K562 (cell line): ENCODE data around the gene RNF213. TPM values are rescaled to one million over a fixed set of nuclear protein-coding genes. Genes with fewer than 3 reads are reported as not detected.

Source experiments
- EWSR1 ChIP-seq: fragments of 450-650 bp; IDR thresholded peaks from 2 replicates; pipeline ENCODE4 v1.6.1; 2018; ENCODE audit warnings: borderline replicate concordance, mild to moderate bottlenecking, low read depth, moderate library complexity; ENCODE audit not compliant: partially characterized antibody
- LCOR ChIP-seq: sonication (generic); formaldehyde crosslinking; IDR thresholded peaks from 2 replicates; pipeline ENCODE4 v1.8.0; 2022; ENCODE audit warnings: mild to moderate bottlenecking, missing genetic modification reagents
- MAZ ChIP-seq, 2 experiments: fragments of 450-650 bp in 1 of 2; sonication (generic) in 1 of 2; formaldehyde crosslinking; IDR thresholded peaks in 1 of 2; conservative IDR thresholded peaks in 1 of 2; 2 replicates each; pipeline versions ENCODE4 v1.4.0 to v1.5.0; 2020; ENCODE audit warnings: mild to moderate bottlenecking in 1 of 2, missing genetic modification reagents in 1 of 2
- NFE2 ChIP-seq: IDR thresholded peaks from 2 replicates; pipeline ENCODE4 v1.6.1; 2014; ENCODE audit warnings: antibody characterized with exemption, low read depth
- NR0B1 ChIP-seq: fragments of 450-650 bp; IDR thresholded peaks from one replicate; pipeline ENCODE4 v1.6.1; 2018; ENCODE audit warnings: mild to moderate bottlenecking, moderate library complexity; ENCODE audit not compliant: partially characterized antibody
- POLR2AphosphoS5 ChIP-seq: IDR thresholded peaks from 2 replicates; pipeline ENCODE4 v1.6.1; 2011; ENCODE audit warnings: mild to moderate bottlenecking, low read depth, low read length, moderate library complexity; ENCODE audit not compliant: control insufficient read depth, insufficient read depth
- POLR2H ChIP-seq: IDR thresholded peaks from 2 replicates; pipeline ENCODE4 v1.6.1; 2016; ENCODE audit warnings: missing genetic modification characterization, low read depth, mild to moderate bottlenecking, control low read depth, missing compliant biosample characterization, moderate library complexity
- RFX7 ChIP-seq: fragments of 250-450 bp; sonication (Bioruptor Pico); IDR thresholded peaks from 2 replicates; pipeline ENCODE4 v1.5.1; 2021; ENCODE audit warnings: mild to moderate bottlenecking
- SMARCE1 ChIP-seq: fragments of 450-650 bp; IDR thresholded peaks from 2 replicates; pipeline ENCODE4 v1.7.1; 2016; ENCODE audit warnings: mild to moderate bottlenecking
- STAT5B ChIP-seq: fragments of 250-450 bp; sonication (Bioruptor Pico); IDR thresholded peaks from 2 replicates; pipeline ENCODE4 v1.8.0; 2021; ENCODE audit warnings: mild to moderate bottlenecking, inconsistent platforms
- TCF3 ChIP-seq: sonication (generic); formaldehyde crosslinking; IDR thresholded peaks from 2 replicates; pipeline ENCODE4 v1.4.0; 2020; ENCODE audit warnings: mild to moderate bottlenecking, missing genetic modification reagents
- ZBTB11 ChIP-seq, 3 experiments: fragments of 200-800 bp in 1 of 3; fragments of 250-450 bp in 1 of 3; fragments of 450-650 bp in 1 of 3; sonication (Bioruptor Pico) in 1 of 3; sonication (Bioruptor generic) in 1 of 3; formaldehyde crosslinking in 1 of 3; IDR thresholded peaks; 2 replicates each; pipeline versions ENCODE4 v1.6.1 to v1.8.0; 2016 to 2022; ENCODE audit warnings: mild to moderate bottlenecking in 2 of 3, missing genetic modification characterization in 2 of 3, missing compliant biosample characterization in 1 of 3, moderate library complexity in 1 of 3
- ZNF165 ChIP-seq: fragments of 250-450 bp; sonication (Bioruptor Pico); IDR thresholded peaks from 2 replicates; pipeline ENCODE4 v1.4.0; 2020; ENCODE audit warnings: borderline replicate concordance
- ZNF174 ChIP-seq: fragments of 250-450 bp; sonication (Bioruptor Pico); IDR thresholded peaks from 2 replicates; pipeline ENCODE4 v1.4.0; 2020; ENCODE audit warnings: mild to moderate bottlenecking
- ZNF197 ChIP-seq: fragments of 200-800 bp; sonication (Bioruptor generic); IDR thresholded peaks from 2 replicates; pipeline ENCODE4 v1.6.1; 2016; ENCODE audit warnings: low read depth, missing genetic modification characterization, missing compliant biosample characterization
- ZNF408 ChIP-seq: fragments of 250-450 bp; sonication (Bioruptor Pico); IDR thresholded peaks from 2 replicates; pipeline ENCODE4 v1.4.0; 2020; ENCODE audit warnings: low read depth, mild to moderate bottlenecking, moderate library complexity
- polyA plus RNA-seq, 8 experiments: library from polyadenylated mRNA; depleted of rRNA in 4 of 8; stranded (reverse) in 5 of 8; unstranded in 3 of 8; fragments of >200 nt; fragmentation: Nextera tagmentation in 2 of 8; fragmentation: Illumina TruSeq in 1 of 8; extraction: Ambion mirVana in 2 of 8; extraction: Trizol in 1 of 8; gene quantifications; 2 replicates each; pipeline versions ENCODE4 v1.2.1 to v1.2.3, GENCODE V29; 2011 to 2014; ENCODE audit warnings: inconsistent platforms in 1 of 8, missing spikeins in 1 of 8
- total RNA-seq, 7 experiments: library from RNA; depleted of rRNA in 6 of 7; stranded (reverse); fragments of >200 nt in 6 of 7; fragmentation: Illumina TruSeq in 2 of 7; extraction: Trizol in 2 of 7; gene quantifications; 2 replicates each; pipeline versions ENCODE4 v1.2.1 to v1.2.3, GENCODE V29; 2011 to 2021; ENCODE audit warnings: low replicate concordance in 1 of 7
- TF ChIP-seq, protein P1 (sequence below), 3 experiments: fragments of 200-800 bp in 1 of 3; sonication (Bioruptor generic) in 1 of 3; sonication (generic) in 1 of 3; formaldehyde crosslinking in 1 of 3; IDR thresholded peaks; 2 replicates each; pipeline versions ENCODE4 v1.6.1 to v1.8.0; 2016 to 2022; ENCODE audit warnings: mild to moderate bottlenecking in 2 of 3, missing compliant biosample characterization in 2 of 3, missing genetic modification characterization in 2 of 3, missing genetic modification reagents in 1 of 3

RNF213 gene
- total and polyA plus RNA-seq, 9 of the 15 experiments (the other 6 are each of a cell fraction or from before 2014, with no cell fraction given), result 5.3 to 33.6 (median 17.9) TPM

GRCh38 chr17:80254396-80255251 is 6.0 kb upstream of the RNF213 start (continued):
- TF ChIP-seq EWSR1 (no peak), STAT5B (CRISPR knock-in tag) (no peak), ZBTB11 (CRISPR knock-in tag; IDR thresholded peaks at IDR 0.05) (peak in 1 of 3 experiments; percentile 63; a peak in 1 of 6 replicates), POLR2H (tag) (peak; percentile 77), ZNF408 (CRISPR knock-in tag) (no peak), RFX7 (CRISPR knock-in tag) (no peak), MAZ (CRISPR knock-in tag; conservative IDR thresholded peaks at IDR 0.05 in 1 of 2, IDR thresholded peaks at IDR 0.05 in 1 of 2) (peak in 1 of 2 experiments; percentile 69; a peak in 2 of 4 replicates), NR0B1 (no peak), ZNF197 (CRISPR knock-in tag) (peak; percentile 91), SMARCE1 (peak; percentile 96), NFE2 (peak; percentile 100), LCOR (no peak), ZNF165 (CRISPR knock-in tag) (0 out of 2 replicates have a peak, but pooled peaks have one; percentile 36), TCF3 (CRISPR knock-in tag) (peak; percentile 56), ZNF174 (CRISPR knock-in tag) (no peak), POLR2AphosphoS5 (no peak)
- TF ChIP-seq, protein P1, sequence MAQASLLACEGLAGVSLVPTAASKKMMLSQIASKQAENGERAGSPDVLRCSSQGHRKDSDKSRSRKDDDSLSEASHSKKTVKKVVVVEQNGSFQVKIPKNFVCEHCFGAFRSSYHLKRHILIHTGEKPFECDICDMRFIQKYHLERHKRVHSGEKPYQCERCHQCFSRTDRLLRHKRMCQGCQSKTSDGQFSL (CRISPR knock-in tag; IDR thresholded peaks at IDR 0.05), result no peak
- TF ChIP-seq, protein P1 (tag; IDR thresholded peaks at IDR 0.05), result peak in 1 of 2 experiments; percentile 59; a peak in 2 of 4 replicates
